Stimulated activated CD8-positive, alpha-beta memory T cell treated with anti-CD3 and anti-CD28 coated beads, Interleukin-12 subunit alpha, Interleukin-12 subunit beta, amount 100 ng/mL, for 1 hour (primary cell): ENCODE data around the gene PLCG1.

Experiments
- DNase-seq: peaks from one replicate; pipeline ENCODE4 v3.0.0-alpha.2; 2020; ENCODE audit warnings: low read depth

The PLCG1 gene

GRCh38 chr20:41180599-41181333 lies 43.4 kb downstream of the PLCG1 start:
- no peak for DNase-seq

GRCh38 chr20:41181567-41181966 lies 44.2 kb downstream of the PLCG1 start:
- no peak for DNase-seq

GRCh38 chr20:41182296-41183212 lies 45.2 kb downstream of the PLCG1 start:
- no peak for DNase-seq

GRCh38 chr20:41183391-41183790 lies 46.0 kb downstream of the PLCG1 start:
- no peak for DNase-seq

- DNase-seq = no peak
Observed at GRCh38 chr20:41183831-41184230, 46.5 kb downstream of the PLCG1 start.

GRCh38 chr20:41185013-41185757 lies 47.8 kb downstream of the PLCG1 start:
- no peak for DNase-seq

GRCh38 chr20:41187668-41188067 lies 50.3 kb downstream of the PLCG1 start:
- DNase-seq = no peak

- DNase-seq = no peak
Observed at GRCh38 chr20:41191562-41192500, 54.5 kb downstream of the PLCG1 start.

GRCh38 chr20:41192575-41192974 lies 55.2 kb downstream of the PLCG1 start:
- DNase-seq = no peak

GRCh38 chr20:41196653-41197225 lies 59.4 kb downstream of the PLCG1 start:
- DNase-seq = no peak

GRCh38 chr20:41198443-41198842 lies 61.1 kb downstream of the PLCG1 start:
- no peak for DNase-seq

GRCh38 chr20:41200446-41201202 lies 63.3 kb downstream of the PLCG1 start:
- no peak for DNase-seq

- no peak for DNase-seq
Observed at GRCh38 chr20:41201760-41202159, 64.4 kb downstream of the PLCG1 start.

GRCh38 chr20:41202426-41202825 lies 65.1 kb downstream of the PLCG1 start:
- DNase-seq = no peak

- DNase-seq = no peak
Observed at GRCh38 chr20:41203660-41204059, 66.3 kb downstream of the PLCG1 start.

GRCh38 chr20:41204304-41205265 lies 67.2 kb downstream of the PLCG1 start:
- no peak for DNase-seq

GRCh38 chr20:41205313-41205712 lies 68.0 kb downstream of the PLCG1 start:
- DNase-seq = no peak

- no peak for DNase-seq
Observed at GRCh38 chr20:41213150-41213820, 75.9 kb downstream of the PLCG1 start.
